HepG2 (cell line): ENCODE results near the gene SHISAL2B. TPM values are rescaled to one million over a fixed set of nuclear protein-coding genes. Genes with fewer than 3 reads are reported as not detected.
A peak's percentile ranks its signal among the peaks of the same experiment; 100 is the strongest.

Experiments
- ATAC-seq: fragments of 200-7000 bp; cut with Tn5 transposase; 3 replicates; pipeline ENCODE4 v1.9.1; 2020; ENCODE audit warnings: mild to moderate bottlenecking, moderate library complexity
- BruUV-seq: library from RNA; stranded (reverse); fragments of 400-500 nt; replicated peaks from 2 replicates; lab custom pipeline; 2021; lab: Mats Ljungman, UMichigan
- CTCF ChIA-PET: fragments of 300-600 bp; formaldehyde crosslinking; extraction: SDS; loops from one replicate; lab custom pipeline; 2021; ENCODE audit warnings: low total read pairs, inconsistent platforms, low intra/inter-chr PET ratio; lab: Yijun Ruan, JAX
- POLR2A ChIA-PET: fragments of 350-600 bp; sonication (Branson Sonifier 250); formaldehyde crosslinking; loops from one replicate; lab custom pipeline; 2020; ENCODE audit warnings: antibody characterized with exemption, inconsistent platforms; lab: Yijun Ruan, JAX
- DNase-seq: peaks from one replicate; pipeline ENCODE4 v3.0.0-alpha.2; 2015; ENCODE audit warnings: low spot score
- FAIRE-seq: peaks from 3 replicates; lab custom pipeline; 2011; peaks lifted over from hg19 to GRCh38; lab: Jason Lieb, UNC
- H2AFZ ChIP-seq: one replicate; pipeline ENCODE4 v1.6.1; 2011; ENCODE audit warnings: low read length, inconsistent platforms
- H3K27ac ChIP-seq: fragments of 300-600 bp; 3 replicates; pipeline ENCODE4 v1.8.0; 2011; ENCODE audit warnings: mixed run types, mild to moderate bottlenecking, mixed read lengths, low read length, inconsistent platforms; ENCODE audit not compliant: insufficient read depth; ENCODE audit errors: extremely low read length
- H3K27me3 ChIP-seq, 2 experiments: fragments of 200-600 bp in 1 of 2; 2 replicates in 1 of 2; 3 replicates in 1 of 2; pipeline versions ENCODE4 v1.6.0 to v1.8.0; 2011; ENCODE audit warnings: low read length in 2 of 2, mild to moderate bottlenecking in 2 of 2, moderate library complexity in 2 of 2, inconsistent platforms in 1 of 2; ENCODE audit not compliant: insufficient read depth in 2 of 2, control insufficient read depth in 1 of 2
- H3K36me3 ChIP-seq, 2 experiments: fragments of 200-600 bp in 1 of 2; replicated peaks in 1 of 2; 2 replicates in 1 of 2; 3 replicates in 1 of 2; pipeline versions ENCODE4 v1.5.1 to v1.8.0; 2011; ENCODE audit warnings: low read length in 2 of 2, inconsistent platforms in 1 of 2; ENCODE audit not compliant: insufficient read depth in 2 of 2, control insufficient read depth in 1 of 2
- H3K4me1 ChIP-seq: 2 replicates; pipeline ENCODE4 v1.5.1; 2012; ENCODE audit warnings: low read length, inconsistent platforms; ENCODE audit not compliant: insufficient read depth
- H3K4me2 ChIP-seq: 2 replicates; pipeline ENCODE4 v1.6.0; 2011; ENCODE audit warnings: low read depth, low read length, inconsistent platforms
- H3K4me3 ChIP-seq, 3 experiments: fragments of 200-600 bp in 1 of 3; sonication (generic), shearing (Covaris generic) in 1 of 3; replicated peaks in 1 of 3; 2 replicates each; pipeline ENCODE4 v1.5.1; 2011 to 2016; ENCODE audit warnings: low read length in 3 of 3, inconsistent platforms in 2 of 3, low read depth in 2 of 3, mild to moderate bottlenecking in 2 of 3, control low read depth in 1 of 3, mixed read lengths in 1 of 3; ENCODE audit not compliant: insufficient read depth in 1 of 3
- H3K79me2 ChIP-seq: one replicate; pipeline ENCODE4 v1.6.1; 2011; ENCODE audit warnings: low read length, inconsistent platforms; ENCODE audit not compliant: insufficient read depth
- H3K9ac ChIP-seq: 2 replicates; pipeline ENCODE4 v1.6.0; 2011; ENCODE audit warnings: mild to moderate bottlenecking, low read depth, low read length, inconsistent platforms; ENCODE audit not compliant: insufficient read depth
- H3K9me3 ChIP-seq: 2 replicates; pipeline ENCODE4 v1.5.1; 2012; ENCODE audit warnings: mild to moderate bottlenecking, low read length
- H4K20me1 ChIP-seq: 2 replicates; pipeline ENCODE4 v1.6.0; 2011; ENCODE audit warnings: inconsistent platforms, mild to moderate bottlenecking, low read length, moderate library complexity; ENCODE audit not compliant: insufficient read depth
- KIAA2018 ChIP-seq: sonication (generic); formaldehyde crosslinking; IDR thresholded peaks from 2 replicates; pipeline ENCODE4 v1.5.0; 2020; ENCODE audit warnings: mild to moderate bottlenecking, missing genetic modification reagents, borderline replicate concordance
- NFYB ChIP-seq: sonication (generic); formaldehyde crosslinking; IDR thresholded peaks from 2 replicates; pipeline ENCODE4 v1.4.0; 2020; ENCODE audit warnings: missing genetic modification reagents
- ZNF407 ChIP-seq: sonication (generic); formaldehyde crosslinking; IDR thresholded peaks from one replicate; pipeline ENCODE4 v1.5.1; 2020; ENCODE audit warnings: mild to moderate bottlenecking, missing genetic modification reagents; ENCODE audit errors: not compliant biosample characterization
- WGBS: methylation state at CpG from one replicate; pipeline ENCODE4 v1.1.6; 2017; ENCODE audit warnings: low lambda C conversion rate; 5-methylcytosine and 5-hydroxymethylcytosine counted together
- in situ Hi-C: cut with HindIII; loops from 2 replicates; pipeline ENCODE4 v1.10.0; 2017; ENCODE audit warnings: low pct_unique_long_range_greater_than_20kb; ENCODE audit not compliant: extremely low pct_ligation_motif_present
- intact Hi-C: fragments of 100-400 bp; cut with micrococcal nuclease; formaldehyde crosslinking; loops from one replicate; pipeline ENCODE4 v1.10.0; 2022; ENCODE audit not compliant: unreplicated experiment
- polyA plus RNA-seq, 8 experiments: library from polyadenylated mRNA; depleted of rRNA in 3 of 8; stranded (reverse) in 7 of 8; unstranded in 1 of 8; fragments of >200 nt; fragmentation: Illumina TruSeq in 4 of 8; extraction: Trizol in 4 of 8; gene quantifications; 2 replicates each; pipeline versions ENCODE4 v1.2.1 to v1.2.3, GENCODE V29; 2011 to 2016; ENCODE audit warnings: low read depth in 4 of 8, missing spikeins in 1 of 8, mixed read lengths in 1 of 8; ENCODE audit not compliant: insufficient read depth in 1 of 8
- total RNA-seq, 5 experiments: library from RNA; depleted of rRNA; stranded (reverse); fragments of >200 nt; fragmentation: Illumina TruSeq; extraction: Trizol; gene quantifications; 2 replicates each; pipeline ENCODE4 v1.2.3, GENCODE V29; 2016; ENCODE audit warnings: low read depth in 1 of 5

Gene SHISAL2B
- total and polyA plus RNA-seq, 2 of the 13 experiments (the other 11 are each of a cell fraction or from before 2014, with no cell fraction given), result not detected

GRCh38 chr5:64665243-64665642 is 25.1 kb upstream of the SHISAL2B start (continued):
- TF ChIP-seq ZNF407 (CRISPR knock-in tag), result no peak

- H3K27ac ChIP-seq, result no peak overlapping the region
- ATAC-seq (no peak), FAIRE-seq (no peak), DNase-seq (no peak)
- H3K4me1 ChIP-seq, result no peaks in the 10 kb centered on the region
- H3K9me3 ChIP-seq, result no peaks in the 10 kb centered on the region
- H3K4me3 ChIP-seq, result no peak overlapping the region
- CTCF ChIA-PET, result no interaction called here
- no peaks in the 10 kb centered on the region for H3K79me2 ChIP-seq
- TF ChIP-seq NFYB (CRISPR knock-in tag) (0 out of 2 replicates have a peak, but pooled peaks have one; percentile 33), KIAA2018 (no peak)
- intact Hi-C loops (no loop called here), in situ Hi-C loops (no loop called here)
- H3K4me2 ChIP-seq, result no peak overlapping the region
- H3K36me3 ChIP-seq, result no peaks in the 10 kb centered on the region
- H4K20me1 ChIP-seq, result no peaks in the 10 kb centered on the region
- H3K27me3 ChIP-seq, result no peaks in the 10 kb centered on the region
- 8% methylated on average over 1 of the region's 1 CpG for WGBS
- H2AFZ ChIP-seq, result no peak overlapping the region
- no TSS peak for BruUV-seq
- POLR2A ChIA-PET, result no interaction called here
- H3K9ac ChIP-seq, result no peak overlapping the region
Observed at GRCh38 chr5:64666078-64666477, 24.2 kb upstream of the SHISAL2B start.
